B cell (primary cell): ENCODE results near the gene PRH2.

Experiments used
- CTCF ChIP-seq: fragments of 200-600 bp; IDR thresholded peaks from one replicate; pipeline ENCODE4 v1.8.0; 2022; ENCODE audit warnings: antibody characterized with exemption, mild to moderate bottlenecking
- EZH2 ChIP-seq: IDR thresholded peaks from 2 replicates; pipeline ENCODE4 v1.6.1; 2012; ENCODE audit warnings: borderline replicate concordance, low read depth, mild to moderate bottlenecking, moderate library complexity, low read length; ENCODE audit not compliant: insufficient read depth, poor library complexity, severe bottlenecking

- TF ChIP-seq CTCF (no peak), EZH2 (no peak)
Observed at GRCh38 chr12:10965476-10965875, 36.4 kb downstream of the PRH2 start.
